Neural progenitor cell (in vitro differentiated cells): ENCODE results near the gene ADGRV1.

Experiments
- EZH2 ChIP-seq: fragments of 200-600 bp; sonication (generic); IDR thresholded peaks from 2 replicates; pipeline ENCODE4 v1.6.1; 2017; ENCODE audit warnings: antibody characterized with exemption, mild to moderate bottlenecking, moderate library complexity
- TF ChIP-seq, protein P1 (sequence below): fragments of 200-600 bp; sonication (generic); IDR thresholded peaks from 2 replicates; pipeline ENCODE4 v1.5.1; 2017; ENCODE audit warnings: antibody characterized with exemption, mild to moderate bottlenecking

- no peak for TF ChIP-seq EZH2
- TF ChIP-seq, protein P1, sequence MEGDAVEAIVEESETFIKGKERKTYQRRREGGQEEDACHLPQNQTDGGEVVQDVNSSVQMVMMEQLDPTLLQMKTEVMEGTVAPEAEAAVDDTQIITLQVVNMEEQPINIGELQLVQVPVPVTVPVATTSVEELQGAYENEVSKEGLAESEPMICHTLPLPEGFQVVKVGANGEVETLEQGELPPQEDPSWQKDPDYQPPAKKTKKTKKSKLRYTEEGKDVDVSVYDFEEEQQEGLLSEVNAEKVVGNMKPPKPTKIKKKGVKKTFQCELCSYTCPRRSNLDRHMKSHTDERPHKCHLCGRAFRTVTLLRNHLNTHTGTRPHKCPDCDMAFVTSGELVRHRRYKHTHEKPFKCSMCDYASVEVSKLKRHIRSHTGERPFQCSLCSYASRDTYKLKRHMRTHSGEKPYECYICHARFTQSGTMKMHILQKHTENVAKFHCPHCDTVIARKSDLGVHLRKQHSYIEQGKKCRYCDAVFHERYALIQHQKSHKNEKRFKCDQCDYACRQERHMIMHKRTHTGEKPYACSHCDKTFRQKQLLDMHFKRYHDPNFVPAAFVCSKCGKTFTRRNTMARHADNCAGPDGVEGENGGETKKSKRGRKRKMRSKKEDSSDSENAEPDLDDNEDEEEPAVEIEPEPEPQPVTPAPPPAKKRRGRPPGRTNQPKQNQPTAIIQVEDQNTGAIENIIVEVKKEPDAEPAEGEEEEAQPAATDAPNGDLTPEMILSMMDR: no peak
Observed at GRCh38 chr5:90675222-90675621, 116.6 kb downstream of the ADGRV1 start.
